Esophagus (tissue), 2 donors: Measurements from ENCODE around the gene KRT23. TPM values are rescaled to one million over a fixed set of nuclear protein-coding genes. Genes with fewer than 3 reads are reported as not detected.
A peak's percentile ranks its signal among the peaks of the same experiment; 100 is the strongest.

ENCODE experiments used
- H3K27ac ChIP-seq, 2 donors: one replicate each; pipeline ENCODE4 v1.5.1; 2013; ENCODE audit warnings: low read depth in 2 of 2, mild to moderate bottlenecking in 2 of 2, inconsistent platforms in 1 of 2, low read length in 1 of 2, moderate library complexity in 1 of 2
- H3K27me3 ChIP-seq, 2 donors: one replicate each; pipeline ENCODE4 v1.6.1; 2013; ENCODE audit warnings: low read length in 2 of 2, control low read depth in 1 of 2, mild to moderate bottlenecking in 1 of 2; ENCODE audit not compliant: insufficient read depth in 2 of 2, control insufficient read depth in 1 of 2
- H3K36me3 ChIP-seq, 2 donors: one replicate each; pipeline ENCODE4 v1.6.1; 2013; ENCODE audit warnings: low read length in 1 of 2; ENCODE audit not compliant: control insufficient read depth in 2 of 2, insufficient read depth in 2 of 2
- H3K4me1 ChIP-seq, 2 donors: one replicate each; pipeline ENCODE4 v1.6.1; 2013; ENCODE audit warnings: low read length in 1 of 2; ENCODE audit not compliant: control insufficient read depth in 2 of 2, insufficient read depth in 2 of 2
- H3K4me3 ChIP-seq, 2 donors: one replicate each; pipeline ENCODE4 v1.5.1; 2013; ENCODE audit warnings: low read length in 2 of 2, mild to moderate bottlenecking in 2 of 2, low read depth in 1 of 2, moderate library complexity in 1 of 2
- H3K9me3 ChIP-seq, 2 donors: one replicate each; pipeline ENCODE4 v1.6.1; 2013; ENCODE audit warnings: mild to moderate bottlenecking in 2 of 2, low read depth in 1 of 2, low read length in 1 of 2, moderate library complexity in 1 of 2; ENCODE audit not compliant: control insufficient read depth in 2 of 2, insufficient read depth in 1 of 2
- WGBS, 2 donors: extraction: QIAGEN DNeasy Blood & Tissue Kit; methylation state at CpG; one replicate each; pipeline ENCODE4 v1.1.7; 2013; 5-methylcytosine and 5-hydroxymethylcytosine counted together
- polyA plus RNA-seq, 2 donors: library from polyadenylated mRNA; stranded (reverse); fragments of 200-250 nt; gene quantifications; one replicate each; pipeline ENCODE4 v1.2.3, GENCODE V29; 2013
- donor health status: healthy with polysubstance abuse.
- donor health status: Bipolar disorder and iron deficiency.

The KRT23 gene
- polyA plus RNA-seq, 2 donors: 5.1 to 23.6 TPM

- no peaks in the 10 kb centered on the region for H3K9me3 ChIP-seq
- H3K36me3 ChIP-seq: no peaks in the 10 kb centered on the region
- peaks cover 0 to 7% of the 10 kb centered on the region in 2 donors for H3K4me1 ChIP-seq
- H3K27me3 ChIP-seq: no peaks in the 10 kb centered on the region
- 92% methylated on average over 5 of the region's 5 CpGs for WGBS, 2 donors
- H3K27ac ChIP-seq: peak overlapping the region in 1 of 2 donors; percentile 9
- H3K4me3 ChIP-seq: no peak overlapping the region
Observed at GRCh38 chr17:40905370-40905769, 32.1 kb downstream of the KRT23 start.

- H3K4me3 ChIP-seq: no peak overlapping the region
- peak overlapping the region; percentile 39 to 77 for H3K27ac ChIP-seq
- WGBS, 2 donors: 57 to 63% methylated on average over 12 of the region's 12 CpGs
- H3K27me3 ChIP-seq: no peaks in the 10 kb centered on the region
- no peaks in the 10 kb centered on the region for H3K9me3 ChIP-seq
- H3K4me1 ChIP-seq: peaks cover 0 to 5% of the 10 kb centered on the region in 2 donors
- H3K36me3 ChIP-seq: no peaks in the 10 kb centered on the region
Observed at GRCh38 chr17:40903129-40903847, 34.2 kb downstream of the KRT23 start.

DNA sequence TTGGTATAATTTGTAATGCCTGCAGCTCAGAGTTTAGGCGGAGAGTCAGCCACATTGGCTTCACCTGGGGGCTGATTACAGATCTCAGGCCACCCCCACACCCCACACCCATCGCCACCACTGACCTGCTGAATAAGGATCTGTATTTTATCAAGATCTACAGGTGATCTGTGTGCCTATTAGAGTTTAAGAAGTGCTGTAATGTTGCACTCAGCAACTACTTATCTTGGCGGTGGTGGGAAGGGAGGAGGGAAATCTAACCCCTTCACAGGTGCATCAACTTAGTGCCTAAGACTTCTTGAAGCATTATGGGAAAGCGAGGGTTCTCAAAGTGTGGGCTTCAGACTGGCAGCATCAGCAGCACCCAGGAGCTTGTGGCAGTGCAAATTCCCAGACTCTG is 34.9 kb downstream of the KRT23 start:
- Histone ChIP-seq H3K27ac (peak overlapping the region; percentile 61 to 74), H3K27me3 (no peaks in the 10 kb centered on the region), H3K4me3 (no peak overlapping the region), H3K9me3 (no peaks in the 10 kb centered on the region), H3K4me1 (peaks cover 0 to 5% of the 10 kb centered on the region in 2 donors), H3K36me3 (no peaks in the 10 kb centered on the region)
- WGBS, 2 donors: 75 to 92% methylated on average over 4 of the region's 4 CpGs

GRCh38 chr17:40901981-40902474 is 35.4 kb downstream of the KRT23 start:
- H3K27me3 ChIP-seq: no peaks in the 10 kb centered on the region
- H3K4me3 ChIP-seq: no peak overlapping the region
- WGBS, 2 donors: 62 to 65% methylated on average over 1 of the region's 1 CpG
- no peaks in the 10 kb centered on the region for H3K9me3 ChIP-seq
- peaks cover 0 to 5% of the 10 kb centered on the region in 2 donors for H3K4me1 ChIP-seq
- H3K27ac ChIP-seq: peak overlapping the region; percentile 61 to 74
- no peaks in the 10 kb centered on the region for H3K36me3 ChIP-seq

GRCh38 chr17:40900809-40901356 is 36.6 kb downstream of the KRT23 start:
- Histone ChIP-seq H3K4me1 (peaks cover 0 to 5% of the 10 kb centered on the region in 2 donors), H3K9me3 (no peaks in the 10 kb centered on the region)

GRCh38 chr17:40896916-40897455 is 40.5 kb downstream of the KRT23 start:
- WGBS, 2 donors: 72 to 77% methylated on average over 4 of the region's 4 CpGs
- H3K27me3 ChIP-seq: no peaks in the 10 kb centered on the region
- H3K9me3 ChIP-seq: no peaks in the 10 kb centered on the region
- no peaks in the 10 kb centered on the region for H3K36me3 ChIP-seq
- no peaks in the 10 kb centered on the region for H3K4me1 ChIP-seq
- H3K4me3 ChIP-seq: no peak overlapping the region
- H3K27ac ChIP-seq: no peak overlapping the region

More at GRCh38 chr17:40900809-40901356, 36.6 kb downstream of the KRT23 start:
- no peaks in the 10 kb centered on the region for H3K36me3 ChIP-seq
- H3K27ac ChIP-seq: no peak overlapping the region
- 76% methylated on average over 5 of the region's 5 CpGs for WGBS, 2 donors
- no peaks in the 10 kb centered on the region for H3K27me3 ChIP-seq
- H3K4me3 ChIP-seq: no peak overlapping the region

DNA sequence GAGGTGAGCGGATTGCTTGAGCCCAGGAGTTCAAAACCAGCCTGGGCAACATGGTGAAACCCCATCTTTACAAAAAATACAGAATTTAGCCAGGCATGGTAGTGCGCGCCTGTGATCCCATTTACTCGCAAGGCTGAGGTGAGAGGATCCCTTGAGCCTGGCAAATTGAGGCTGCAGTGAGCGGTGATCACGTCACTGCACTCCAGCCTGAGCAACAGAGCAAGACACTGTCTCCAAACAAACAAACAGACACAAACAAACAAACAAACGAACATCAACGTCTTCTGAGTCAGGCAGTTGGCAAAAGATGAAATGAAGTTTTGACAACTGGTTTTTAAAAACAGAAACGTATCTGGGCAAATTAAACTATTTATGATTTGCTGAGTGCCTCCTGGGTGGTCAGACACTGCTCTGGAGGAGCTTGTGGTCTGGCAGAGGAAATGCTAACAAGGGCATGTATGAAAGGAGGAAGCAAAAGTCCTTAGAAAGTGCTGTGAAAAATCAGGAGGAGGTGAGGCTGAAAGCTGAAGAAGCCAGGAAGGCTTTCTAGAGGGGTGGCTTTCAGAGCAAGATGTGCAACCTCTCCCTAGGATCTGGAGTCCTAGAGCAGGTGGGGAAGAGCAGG is 42.2 kb downstream of the KRT23 start:
- H3K27me3 ChIP-seq: no peaks in the 10 kb centered on the region
- H3K9me3 ChIP-seq: no peaks in the 10 kb centered on the region
- WGBS, 2 donors: 61 to 66% methylated on average over 9 of the region's 9 CpGs

GRCh38 chr17:40888196-40888720 is 49.2 kb downstream of the KRT23 start:
- no peak overlapping the region for H3K4me3 ChIP-seq
- 63 to 86% methylated on average over 2 of the region's 2 CpGs for WGBS, 2 donors
- no peaks in the 10 kb centered on the region for H3K36me3 ChIP-seq
- H3K9me3 ChIP-seq: no peaks in the 10 kb centered on the region
- H3K27me3 ChIP-seq: peaks cover 0 to 4% of the 10 kb centered on the region in 2 donors
- H3K27ac ChIP-seq: no peak overlapping the region
- no peaks in the 10 kb centered on the region for H3K4me1 ChIP-seq

More for the DNA sequence above, 42.2 kb downstream of the KRT23 start:
- Histone ChIP-seq H3K4me1 (no peaks in the 10 kb centered on the region), H3K27ac (no peak overlapping the region), H3K4me3 (no peak overlapping the region), H3K36me3 (no peaks in the 10 kb centered on the region)

DNA sequence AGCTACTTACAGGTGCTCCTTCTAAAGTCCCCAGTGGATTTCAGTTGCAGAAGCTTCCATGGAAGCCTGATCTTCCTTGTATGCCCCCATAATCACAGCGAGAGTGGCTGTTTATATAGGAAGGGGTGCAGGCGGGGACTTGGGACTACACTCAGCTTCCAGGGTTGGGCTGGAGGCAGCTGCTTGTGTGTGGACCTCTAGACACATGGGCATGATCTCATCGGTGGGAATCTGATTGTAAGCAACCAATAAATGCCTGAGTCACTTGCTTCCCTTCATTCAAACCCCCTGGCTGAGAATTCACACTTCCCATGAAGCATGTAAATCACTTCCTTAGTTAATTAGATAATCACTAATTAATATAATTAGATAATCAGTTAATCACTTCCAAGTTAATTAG is 51.4 kb downstream of the KRT23 start:
- Histone ChIP-seq H3K4me3 (no peak overlapping the region), H3K9me3 (no peaks in the 10 kb centered on the region), H3K27me3 (peaks cover 0 to 4% of the 10 kb centered on the region in 2 donors), H3K36me3 (no peaks in the 10 kb centered on the region), H3K27ac (no peak overlapping the region), H3K4me1 (no peaks in the 10 kb centered on the region)
- WGBS, 2 donors: 62 to 63% methylated on average over 3 of the region's 3 CpGs
